Panc1 (cell line): ENCODE data around the gene NRGN.

Experiments used
- POLR2AphosphoS5 ChIP-seq: IDR thresholded peaks from 2 replicates; pipeline ENCODE4 v1.6.1; 2012; ENCODE audit warnings: mild to moderate bottlenecking, low read depth, low read length, moderate library complexity
- SIN3A ChIP-seq: IDR thresholded peaks from 2 replicates; pipeline ENCODE4 v1.6.1; 2012; ENCODE audit warnings: low read depth, mild to moderate bottlenecking, low read length, moderate library complexity, borderline replicate concordance; ENCODE audit not compliant: insufficient read depth
- TCF7L2 ChIP-seq: IDR thresholded peaks from 2 replicates; pipeline ENCODE4 v1.6.1; 2011; ENCODE audit warnings: mild to moderate bottlenecking, low read depth, low read length, inconsistent platforms
- TF ChIP-seq, protein P1 (sequence below): fragments of 450-650 bp; IDR thresholded peaks from 2 replicates; pipeline ENCODE4 v1.5.1; 2017; ENCODE audit warnings: mild to moderate bottlenecking
- TF ChIP-seq, protein P2 (sequence below), 2 experiments: IDR thresholded peaks; 2 replicates each; pipeline ENCODE4 v1.6.1; 2011 to 2012; ENCODE audit warnings: low read depth in 2 of 2, control low read depth in 1 of 2, low read length in 1 of 2, mild to moderate bottlenecking in 1 of 2, moderate library complexity in 1 of 2; ENCODE audit not compliant: insufficient read depth in 1 of 2

DNA sequence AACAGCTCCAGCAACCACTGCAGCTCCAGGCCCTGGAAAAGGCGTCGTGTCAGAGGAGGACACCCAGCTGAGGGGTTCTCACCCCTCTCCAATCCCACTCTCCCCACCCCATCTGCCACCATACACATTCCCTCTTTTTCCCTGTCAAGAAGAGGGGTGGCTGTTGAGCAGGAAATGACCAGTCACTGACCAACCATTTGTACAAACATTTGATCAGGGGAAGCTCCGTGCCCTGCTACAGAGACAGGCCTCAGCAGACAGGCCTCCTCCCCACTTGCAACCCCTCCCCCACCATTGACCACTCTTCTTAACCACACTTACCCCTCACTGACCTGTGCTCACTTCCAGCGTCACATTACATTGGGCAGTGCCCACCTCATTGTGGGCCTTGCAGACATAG, 14.6 kb downstream of the NRGN start:
- TF ChIP-seq, protein P1, sequence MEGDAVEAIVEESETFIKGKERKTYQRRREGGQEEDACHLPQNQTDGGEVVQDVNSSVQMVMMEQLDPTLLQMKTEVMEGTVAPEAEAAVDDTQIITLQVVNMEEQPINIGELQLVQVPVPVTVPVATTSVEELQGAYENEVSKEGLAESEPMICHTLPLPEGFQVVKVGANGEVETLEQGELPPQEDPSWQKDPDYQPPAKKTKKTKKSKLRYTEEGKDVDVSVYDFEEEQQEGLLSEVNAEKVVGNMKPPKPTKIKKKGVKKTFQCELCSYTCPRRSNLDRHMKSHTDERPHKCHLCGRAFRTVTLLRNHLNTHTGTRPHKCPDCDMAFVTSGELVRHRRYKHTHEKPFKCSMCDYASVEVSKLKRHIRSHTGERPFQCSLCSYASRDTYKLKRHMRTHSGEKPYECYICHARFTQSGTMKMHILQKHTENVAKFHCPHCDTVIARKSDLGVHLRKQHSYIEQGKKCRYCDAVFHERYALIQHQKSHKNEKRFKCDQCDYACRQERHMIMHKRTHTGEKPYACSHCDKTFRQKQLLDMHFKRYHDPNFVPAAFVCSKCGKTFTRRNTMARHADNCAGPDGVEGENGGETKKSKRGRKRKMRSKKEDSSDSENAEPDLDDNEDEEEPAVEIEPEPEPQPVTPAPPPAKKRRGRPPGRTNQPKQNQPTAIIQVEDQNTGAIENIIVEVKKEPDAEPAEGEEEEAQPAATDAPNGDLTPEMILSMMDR = no peak
- no peak for TF ChIP-seq POLR2AphosphoS5
- no peak for TF ChIP-seq SIN3A
- no peak for TF ChIP-seq TCF7L2
- TF ChIP-seq, protein P2, sequence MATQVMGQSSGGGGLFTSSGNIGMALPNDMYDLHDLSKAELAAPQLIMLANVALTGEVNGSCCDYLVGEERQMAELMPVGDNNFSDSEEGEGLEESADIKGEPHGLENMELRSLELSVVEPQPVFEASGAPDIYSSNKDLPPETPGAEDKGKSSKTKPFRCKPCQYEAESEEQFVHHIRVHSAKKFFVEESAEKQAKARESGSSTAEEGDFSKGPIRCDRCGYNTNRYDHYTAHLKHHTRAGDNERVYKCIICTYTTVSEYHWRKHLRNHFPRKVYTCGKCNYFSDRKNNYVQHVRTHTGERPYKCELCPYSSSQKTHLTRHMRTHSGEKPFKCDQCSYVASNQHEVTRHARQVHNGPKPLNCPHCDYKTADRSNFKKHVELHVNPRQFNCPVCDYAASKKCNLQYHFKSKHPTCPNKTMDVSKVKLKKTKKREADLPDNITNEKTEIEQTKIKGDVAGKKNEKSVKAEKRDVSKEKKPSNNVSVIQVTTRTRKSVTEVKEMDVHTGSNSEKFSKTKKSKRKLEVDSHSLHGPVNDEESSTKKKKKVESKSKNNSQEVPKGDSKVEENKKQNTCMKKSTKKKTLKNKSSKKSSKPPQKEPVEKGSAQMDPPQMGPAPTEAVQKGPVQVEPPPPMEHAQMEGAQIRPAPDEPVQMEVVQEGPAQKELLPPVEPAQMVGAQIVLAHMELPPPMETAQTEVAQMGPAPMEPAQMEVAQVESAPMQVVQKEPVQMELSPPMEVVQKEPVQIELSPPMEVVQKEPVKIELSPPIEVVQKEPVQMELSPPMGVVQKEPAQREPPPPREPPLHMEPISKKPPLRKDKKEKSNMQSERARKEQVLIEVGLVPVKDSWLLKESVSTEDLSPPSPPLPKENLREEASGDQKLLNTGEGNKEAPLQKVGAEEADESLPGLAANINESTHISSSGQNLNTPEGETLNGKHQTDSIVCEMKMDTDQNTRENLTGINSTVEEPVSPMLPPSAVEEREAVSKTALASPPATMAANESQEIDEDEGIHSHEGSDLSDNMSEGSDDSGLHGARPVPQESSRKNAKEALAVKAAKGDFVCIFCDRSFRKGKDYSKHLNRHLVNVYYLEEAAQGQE (IDR thresholded peaks at IDR 0.05; ENCODE audit: insufficient read depth in 1 of 2, low read depth in 2 of 2, low read length in 1 of 2) = no peak
